Activated T-cell treated with anti-CD3 and anti-CD28 coated beads, Interleukin-2, amount 50 U/mL, for 4 hours (primary cell): ENCODE data around the gene NEUROG2. TPM values are rescaled to one million over a fixed set of nuclear protein-coding genes. Genes with fewer than 3 reads are reported as not detected.

ENCODE experiments used
- ATAC-seq, 2 donors: fragments of 200-7000 bp; cut with Tn5 transposase; one replicate each; pipeline ENCODE4 v1.10.0; 2021
- DNase-seq: peaks from one replicate; pipeline ENCODE4 v3.0.0-alpha.2; 2020
- H3K27me3 Mint-ChIP-seq: one replicate; pipeline ENCODE4 v1.8.0; 2021; ENCODE audit warnings: low read depth, mixed read lengths
- H3K36me3 Mint-ChIP-seq: one replicate; pipeline ENCODE4 v1.8.0; 2022; ENCODE audit warnings: mixed read lengths; ENCODE audit not compliant: insufficient read depth
- H3K4me1 Mint-ChIP-seq: one replicate; pipeline ENCODE4 v1.8.0; 2021; ENCODE audit warnings: low read depth, mixed read lengths
- H3K4me3 Mint-ChIP-seq: one replicate; pipeline ENCODE4 v1.8.0; 2021; ENCODE audit warnings: mild to moderate bottlenecking, moderate library complexity, mixed read lengths
- H3K9me3 Mint-ChIP-seq: one replicate; pipeline ENCODE4 v1.8.0; 2021; ENCODE audit warnings: mixed read lengths
- total RNA-seq, 3 donors: library from RNA; stranded (reverse); gene quantifications; one replicate each; pipeline ENCODE4 v1.2.1, GENCODE V29; 2021

Gene NEUROG2
- total RNA-seq, 3 donors from 2014 or later = 0.11 TPM; not detected in 2

- DNase-seq (no peak), ATAC-seq (no peak)
- no peaks in the 10 kb centered on the region for H3K9me3 Mint-ChIP-seq
- H3K4me3 Mint-ChIP-seq = no peak overlapping the region
- H3K4me1 Mint-ChIP-seq = no peaks in the 10 kb centered on the region
- H3K27me3 Mint-ChIP-seq = peaks cover 9% of the 10 kb centered on the region
- H3K36me3 Mint-ChIP-seq = no peaks in the 10 kb centered on the region
Observed at GRCh38 chr4:112473985-112474384, 42.0 kb downstream of the NEUROG2 start.

DNA sequence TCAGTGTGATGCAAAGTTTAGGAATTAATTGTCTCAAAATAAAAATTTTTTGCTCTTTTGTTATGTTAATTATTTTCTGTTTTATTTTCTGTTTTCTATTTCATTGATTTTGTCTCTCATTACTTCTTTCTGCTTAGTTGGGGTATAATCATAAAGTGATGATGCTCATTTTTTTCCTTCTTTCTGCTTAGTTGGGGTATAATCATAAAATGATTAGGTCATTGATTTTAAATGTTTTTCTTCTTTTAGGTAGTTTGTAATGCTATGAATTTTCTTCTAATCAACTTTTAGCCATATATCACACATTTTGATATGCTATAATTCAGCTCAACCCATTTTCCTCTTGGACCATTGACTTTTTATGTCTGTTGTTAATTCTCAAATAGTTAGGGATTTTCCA lies 43.7 kb downstream of the NEUROG2 start:
- H3K4me3 Mint-ChIP-seq = no peak overlapping the region
- DNase-seq = no peak
- no peaks in the 10 kb centered on the region for H3K4me1 Mint-ChIP-seq
- ATAC-seq = no peak
- no peaks in the 10 kb centered on the region for H3K36me3 Mint-ChIP-seq
- H3K27me3 Mint-ChIP-seq = peaks cover 5% of the 10 kb centered on the region
- no peaks in the 10 kb centered on the region for H3K9me3 Mint-ChIP-seq

Other genes with a start within 250 kb of the NEUROG2 start
- gene TIFA, start 230.3 kb downstream of the NEUROG2 start, total RNA-seq = 10 to 100 TPM; 13.4 to 29.9 (median 21.1) TPM
- gene ALPK1, start 218.8 kb downstream of the NEUROG2 start, total RNA-seq = 1 to 10 TPM; 2.6 to 4.0 (median 3.6) TPM
- 10 to 100 TPM; 16.8 to 19.7 (median 18.0) TPM for gene ZGRF1, start 120.7 kb upstream of the NEUROG2 start, total RNA-seq
- gene LARP7, start 121.0 kb upstream of the NEUROG2 start, total RNA-seq = 10 to 100 TPM; 26.6 to 38.2 (median 35.4) TPM